Measurements from ENCODE around the gene IL11RA.

IL11RA gene

GRCh38 chr9:34686732-34687131 is 34.7 kb downstream of the IL11RA start:
- Histone ChIP-seq H3K27ac (no peak overlapping the region), H3K36me3 (peaks cover 7% of the 10 kb centered on the region), H3K27me3 (no peaks in the 10 kb centered on the region), H3K9me3 (no peaks in the 10 kb centered on the region), H3K4me3 (ENCODE audit: low read depth in 1 of 2, low read length in 1 of 2) (no peak overlapping the region), H3K4me1 (ENCODE audit: control insufficient read depth in 1 of 2, insufficient read depth in 1 of 2, low read depth in 1 of 2, low read length in 1 of 2) (peaks cover 8 to 14% of the 10 kb centered on the region in 2 experiments)
- no peak for TF ChIP-seq CTCF (IDR thresholded peaks at IDR 0.05)

- H3K4me1 ChIP-seq (ENCODE audit: control insufficient read depth in 1 of 2, insufficient read depth in 1 of 2, low read depth in 1 of 2, low read length in 1 of 2): peaks cover 8 to 15% of the 10 kb centered on the region in 2 experiments
Measured at GRCh38 chr9:34687276-34688030, 35.5 kb downstream of the IL11RA start.

GRCh38 chr9:34688329-34689115 is 36.5 kb downstream of the IL11RA start:
- Histone ChIP-seq H3K4me3 (ENCODE audit: low read depth in 1 of 2, low read length in 1 of 2) (no peak overlapping the region), H3K9me3 (no peaks in the 10 kb centered on the region), H3K27ac (no peak overlapping the region), H3K27me3 (no peaks in the 10 kb centered on the region), H3K4me1 (ENCODE audit: control insufficient read depth in 1 of 2, insufficient read depth in 1 of 2, low read depth in 1 of 2, low read length in 1 of 2) (peaks cover 8 to 15% of the 10 kb centered on the region in 2 experiments), H3K36me3 (peaks cover 7% of the 10 kb centered on the region)
- no peak for TF ChIP-seq CTCF (IDR thresholded peaks at IDR 0.05)

More at GRCh38 chr9:34687276-34688030, 35.5 kb downstream of the IL11RA start:
- Histone ChIP-seq H3K9me3 (no peaks in the 10 kb centered on the region), H3K36me3 (peaks cover 7% of the 10 kb centered on the region), H3K27me3 (no peaks in the 10 kb centered on the region), H3K4me3 (ENCODE audit: low read depth in 1 of 2, low read length in 1 of 2) (no peak overlapping the region), H3K27ac (no peak overlapping the region)
- TF ChIP-seq CTCF (IDR thresholded peaks at IDR 0.05): no peak

- Histone ChIP-seq H3K27ac (no peak overlapping the region), H3K4me3 (ENCODE audit: low read depth in 1 of 2, low read length in 1 of 2) (no peak overlapping the region), H3K4me1 (ENCODE audit: control insufficient read depth in 1 of 2, insufficient read depth in 1 of 2, low read depth in 1 of 2, low read length in 1 of 2) (peaks cover 8 to 15% of the 10 kb centered on the region in 2 experiments), H3K36me3 (peaks cover 4% of the 10 kb centered on the region), H3K27me3 (no peaks in the 10 kb centered on the region), H3K9me3 (no peaks in the 10 kb centered on the region)
- no peak for TF ChIP-seq CTCF (IDR thresholded peaks at IDR 0.05)
Measured at GRCh38 chr9:34689116-34689470, 37.1 kb downstream of the IL11RA start.

- H3K27me3 ChIP-seq: no peaks in the 10 kb centered on the region
Measured at GRCh38 chr9:34689512-34689911, 37.5 kb downstream of the IL11RA start.

More at GRCh38 chr9:34689512-34689911, 37.5 kb downstream of the IL11RA start:
- H3K36me3 ChIP-seq: no peaks in the 10 kb centered on the region
- TF ChIP-seq CTCF (IDR thresholded peaks at IDR 0.05): no peak
- peaks cover 8 to 15% of the 10 kb centered on the region in 2 experiments for H3K4me1 ChIP-seq (ENCODE audit: control insufficient read depth in 1 of 2, insufficient read depth in 1 of 2, low read depth in 1 of 2, low read length in 1 of 2)
- H3K27ac ChIP-seq: no peak overlapping the region
- no peaks in the 10 kb centered on the region for H3K9me3 ChIP-seq
- no peak overlapping the region for H3K4me3 ChIP-seq (ENCODE audit: low read depth in 1 of 2, low read length in 1 of 2)

Data from neutrophil (primary cell).